Middle frontal gyrus (tissue), 1 donor: ENCODE results near the gene GUCA2B.

Experiments
- DNase-seq: peaks from one replicate; pipeline ENCODE4 v3.0.0-alpha.2; 2015; ENCODE audit warnings: low spot score; ENCODE audit errors: extremely low spot score

GUCA2B gene

DNA sequence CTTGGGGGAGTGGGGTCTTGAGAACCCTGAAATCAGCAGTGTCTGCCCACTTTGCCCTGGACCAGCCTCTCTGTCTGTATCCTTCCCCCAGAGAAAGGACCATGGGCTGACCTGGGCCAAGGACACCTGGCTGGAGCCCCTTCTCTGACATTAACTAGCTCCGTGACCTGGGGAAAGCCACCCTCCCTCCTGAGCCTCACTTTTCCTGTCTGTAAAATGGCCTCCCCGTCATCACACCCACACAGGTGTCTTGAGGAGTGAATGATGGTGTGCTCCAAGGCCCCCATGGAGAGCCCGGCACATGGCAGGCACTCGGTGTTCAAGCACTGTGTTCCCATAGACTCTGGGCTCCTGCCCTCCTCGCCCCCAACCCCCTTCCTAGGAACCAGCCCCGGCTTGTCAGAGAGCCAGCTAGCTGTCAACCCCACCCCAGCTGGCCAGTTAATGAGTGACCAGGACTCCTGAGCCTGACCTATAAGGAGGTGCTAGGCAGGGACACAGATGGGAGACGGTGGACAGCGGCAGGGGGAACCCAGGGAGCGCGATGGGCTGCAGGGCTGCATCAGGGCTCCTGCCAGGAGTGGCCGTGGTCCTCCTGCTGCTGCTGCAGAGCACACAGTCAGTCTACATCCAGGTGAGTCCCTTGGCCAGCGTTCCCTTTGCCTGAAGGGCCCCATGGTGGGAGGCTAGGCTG is at the start of gene GUCA2B:
Gene GUCA2B (plus strand): TSS at position 504 of the 694 bp plus-strand sequence. CDS start 41 bp downstream, at position 545.
- no peak for DNase-seq

DNA sequence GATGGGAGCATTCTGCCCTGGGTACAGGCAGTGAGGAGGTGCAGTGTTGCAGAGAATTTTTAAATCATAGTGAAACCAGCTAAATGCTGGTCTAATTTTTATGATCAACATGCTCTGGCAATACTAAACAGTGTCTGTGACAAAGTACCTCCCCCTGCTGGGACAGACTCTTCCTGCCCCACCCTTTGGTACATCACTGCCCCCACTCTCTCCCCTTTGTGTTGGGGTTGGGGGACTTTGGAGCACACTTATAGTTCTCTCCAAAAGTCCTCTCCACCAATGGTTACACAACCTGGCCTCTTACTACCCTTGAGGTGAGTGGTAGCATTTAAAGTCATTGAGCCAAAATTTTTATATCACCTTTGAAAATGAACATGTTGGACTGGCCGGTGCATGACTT is 48.2 kb upstream of the GUCA2B start:
- no peak for DNase-seq

DNA sequence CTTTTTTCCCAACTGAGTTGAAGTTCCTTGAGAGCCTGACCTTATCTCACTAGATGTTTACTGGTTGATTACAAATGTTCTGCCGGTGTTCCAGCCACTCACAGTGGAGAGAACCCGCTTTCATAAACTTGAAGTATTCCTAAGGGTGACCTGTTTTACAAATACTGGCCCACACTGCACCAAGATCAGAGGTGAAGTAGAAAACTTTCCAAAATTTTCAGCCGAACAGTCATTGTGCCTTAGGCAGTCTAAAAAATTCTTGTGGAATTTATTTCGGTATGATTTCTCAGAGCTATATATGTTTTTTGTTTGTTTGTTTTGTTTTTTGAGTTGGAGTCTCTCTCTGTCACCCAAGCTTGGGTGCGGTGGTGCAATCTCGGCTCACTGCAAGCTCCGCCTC is 44.9 kb upstream of the GUCA2B start:
- DNase-seq, result no peak

DNA sequence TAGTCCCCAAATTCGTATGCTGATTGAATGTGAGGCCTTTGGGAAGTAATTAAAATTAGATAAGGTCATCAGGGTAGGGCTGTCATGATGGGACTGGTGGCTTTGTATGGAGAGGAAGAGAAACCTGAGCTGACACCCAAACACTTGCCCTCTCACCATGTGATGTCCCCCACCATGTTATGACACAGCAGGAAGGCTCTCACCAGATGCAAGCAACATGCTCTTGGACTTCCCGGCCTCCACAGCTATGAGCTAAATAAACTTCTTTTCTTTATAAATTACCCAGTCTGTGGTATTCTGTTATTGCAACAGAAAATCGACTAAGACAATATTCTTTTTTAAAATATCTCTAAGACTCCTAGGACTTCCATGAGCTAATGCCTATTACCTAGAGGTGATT is 43.6 kb upstream of the GUCA2B start:
- DNase-seq, result no peak

DNA sequence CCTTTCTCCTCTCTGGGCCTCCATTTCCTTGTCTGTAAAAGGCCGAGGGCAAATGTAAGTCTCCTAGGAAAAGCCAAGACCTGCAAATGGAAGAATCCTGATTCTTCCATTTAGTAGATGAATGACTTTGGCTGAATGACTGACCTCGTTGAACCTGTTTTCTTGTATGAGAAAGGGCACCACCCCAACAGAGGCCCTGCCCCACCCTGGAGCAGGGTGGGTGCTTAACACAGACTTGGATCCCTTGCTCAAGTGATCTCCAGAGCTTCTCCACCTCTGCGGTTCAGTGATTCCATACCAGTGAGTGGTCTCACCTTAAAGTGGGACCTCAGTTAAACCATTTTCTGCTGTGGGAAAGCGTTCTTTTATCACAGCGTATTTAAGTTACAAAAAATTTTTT is 39.0 kb upstream of the GUCA2B start:
- no peak for DNase-seq

DNA sequence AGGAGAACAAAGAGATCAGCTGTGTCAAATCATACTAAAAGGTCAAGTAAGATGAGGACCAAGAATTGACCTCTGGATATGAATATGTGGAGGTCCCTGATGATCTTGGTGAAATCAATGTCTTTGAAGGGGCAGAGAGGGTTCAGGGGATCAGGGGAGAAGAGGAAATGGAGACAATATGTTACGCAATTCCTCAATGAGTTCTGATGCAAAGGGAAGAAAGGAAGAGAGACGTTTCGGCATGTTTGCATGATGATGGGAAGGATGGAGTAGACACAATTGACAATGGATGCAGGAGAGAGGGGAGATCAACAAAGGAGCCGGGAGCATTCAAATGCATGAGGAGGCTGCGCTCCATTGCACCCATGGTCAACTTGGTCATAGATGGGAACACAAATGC is 36.0 kb upstream of the GUCA2B start:
- no peak for DNase-seq

DNA sequence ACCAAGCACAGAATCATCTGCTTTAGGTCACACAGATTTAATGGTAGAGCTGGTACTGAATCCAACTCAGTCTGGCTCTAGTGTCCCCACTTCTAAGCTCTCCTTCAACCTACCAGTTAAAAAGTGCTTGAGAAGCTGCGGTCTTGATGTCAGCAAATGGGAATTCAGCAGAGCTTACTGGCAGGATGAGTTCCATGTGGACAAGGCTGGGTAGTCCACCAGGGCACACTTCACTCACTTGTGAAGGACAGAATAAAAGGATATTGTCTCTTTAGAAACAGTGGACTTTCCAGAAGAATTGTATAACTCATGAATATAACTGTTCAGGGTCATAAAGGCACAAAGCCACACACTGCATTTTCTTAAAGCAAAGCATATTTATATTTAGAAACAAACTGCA is 35.1 kb upstream of the GUCA2B start:
- no peak for DNase-seq

DNA sequence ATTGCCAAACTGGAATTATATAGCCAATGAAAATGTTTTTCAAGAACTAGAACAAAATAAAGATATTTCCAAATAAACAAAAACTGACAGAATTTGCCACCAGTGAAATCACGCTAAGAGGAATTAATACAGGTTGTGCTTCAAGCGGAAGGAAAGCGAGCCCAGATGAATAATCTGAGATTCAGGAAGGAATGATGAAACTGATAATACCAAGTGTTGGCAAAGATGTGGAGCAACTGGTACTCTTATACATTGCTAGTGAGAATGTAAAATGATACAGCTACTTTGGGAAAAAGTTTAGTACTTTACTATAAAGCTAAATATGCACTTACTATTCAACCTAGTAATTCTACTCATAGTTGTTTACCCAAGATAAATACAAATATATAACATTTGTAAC is 30.8 kb upstream of the GUCA2B start:
- no peak for DNase-seq

DNA sequence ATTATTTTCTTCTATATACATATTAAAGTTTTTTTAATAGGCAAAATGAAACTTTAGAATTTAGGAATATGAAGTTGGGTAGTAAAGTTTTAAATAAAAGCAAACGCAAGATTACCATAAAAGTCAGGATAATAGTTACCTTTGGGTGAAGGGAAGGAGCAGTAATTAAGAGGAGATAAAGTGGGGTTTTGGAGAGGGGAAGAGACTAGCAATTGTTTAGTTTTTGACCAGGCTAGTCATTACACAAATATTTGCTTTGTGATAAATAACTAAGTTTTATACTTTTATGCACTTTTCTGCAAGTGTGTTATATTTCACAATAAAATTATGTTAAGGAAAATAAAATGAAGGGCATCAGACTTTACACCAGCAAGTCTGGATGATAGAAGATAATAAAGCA is 27.7 kb upstream of the GUCA2B start:
- no peak for DNase-seq

DNA sequence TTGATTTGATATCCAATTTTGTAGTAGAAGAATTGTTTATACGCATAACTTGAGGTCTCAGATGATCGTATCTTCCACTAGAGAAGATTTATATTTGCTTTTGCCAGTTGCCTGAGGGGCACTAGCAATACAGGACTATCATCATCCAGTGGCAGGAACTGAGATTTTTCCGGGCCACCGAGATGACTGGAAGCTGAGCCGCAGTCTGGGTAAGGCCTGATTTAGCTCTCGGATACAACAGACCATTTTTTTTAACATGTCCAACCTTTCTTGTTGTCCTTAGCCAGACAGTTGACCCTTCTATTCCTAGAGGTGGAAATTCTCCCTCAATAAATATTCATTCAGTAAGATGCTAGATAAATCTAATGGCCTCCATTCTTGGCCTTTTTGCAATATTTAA is 25.4 kb upstream of the GUCA2B start:
- no peak for DNase-seq

DNA sequence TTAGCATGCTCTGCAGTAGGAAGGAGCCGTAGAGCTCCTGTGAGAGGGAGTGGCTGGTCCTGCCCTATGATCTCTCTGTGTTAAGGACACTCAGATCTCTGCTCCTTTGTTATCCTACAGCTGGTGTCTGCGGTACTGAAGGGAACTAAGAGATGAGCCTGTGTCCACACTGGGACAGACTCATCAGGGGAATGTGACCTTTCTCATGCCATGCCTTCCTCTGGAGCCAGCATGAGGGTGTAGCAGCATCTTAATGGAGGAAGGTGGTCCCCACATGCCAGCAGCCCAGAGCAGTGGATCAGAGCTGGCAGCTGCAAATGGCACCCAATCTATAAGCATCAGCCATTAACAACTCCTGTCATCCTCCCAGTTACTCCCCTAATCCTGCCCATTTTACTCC is 24.7 kb upstream of the GUCA2B start:
- no peak for DNase-seq

DNA sequence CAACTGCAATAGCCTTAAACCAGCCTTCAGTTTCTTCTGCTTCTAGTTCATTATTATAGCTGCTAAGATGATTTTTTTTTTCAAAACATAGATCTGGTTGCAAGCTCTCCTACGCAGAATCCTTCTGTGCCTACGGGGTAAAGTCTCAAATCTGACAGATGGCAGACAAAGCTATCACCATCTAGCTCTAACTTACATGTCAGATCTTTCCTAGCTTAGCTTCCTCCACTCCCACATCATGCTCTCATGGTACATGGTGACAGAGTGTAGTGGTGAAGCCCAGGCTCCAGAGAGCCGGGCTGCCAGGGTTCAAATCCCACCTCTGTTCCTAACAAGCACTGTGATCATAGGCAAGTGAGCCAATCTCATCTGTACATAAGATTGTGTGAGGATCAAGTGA is 24.2 kb upstream of the GUCA2B start:
- DNase-seq, result no peak

DNA sequence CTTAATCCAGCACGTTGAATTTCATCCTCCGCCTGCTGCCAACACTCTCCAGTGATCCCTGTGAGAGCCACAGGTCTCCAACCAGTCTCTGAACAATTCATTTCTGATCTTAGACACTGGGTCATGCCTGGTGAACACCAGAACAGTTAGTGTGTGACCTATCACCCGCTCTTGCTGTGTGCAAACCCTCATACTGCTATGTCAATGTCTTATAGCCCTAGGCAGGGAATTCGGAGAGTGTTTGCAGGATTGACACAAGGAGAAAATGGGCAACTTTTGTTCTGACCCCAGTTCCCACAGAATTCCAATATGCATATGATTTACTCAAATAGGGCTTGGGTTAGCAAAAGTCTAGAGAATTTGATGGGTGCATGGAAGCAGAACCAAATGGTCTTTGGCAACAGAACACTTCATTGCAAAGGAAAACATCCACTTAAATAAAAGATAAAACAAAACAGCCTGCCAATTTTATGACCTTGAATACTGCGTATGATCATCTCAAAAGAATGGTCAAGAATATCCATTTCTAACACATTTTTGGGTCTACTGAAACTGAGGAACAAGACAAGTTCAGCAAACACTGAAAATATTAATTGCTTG is 23.0 kb upstream of the GUCA2B start:
- DNase-seq, result no peak

DNA sequence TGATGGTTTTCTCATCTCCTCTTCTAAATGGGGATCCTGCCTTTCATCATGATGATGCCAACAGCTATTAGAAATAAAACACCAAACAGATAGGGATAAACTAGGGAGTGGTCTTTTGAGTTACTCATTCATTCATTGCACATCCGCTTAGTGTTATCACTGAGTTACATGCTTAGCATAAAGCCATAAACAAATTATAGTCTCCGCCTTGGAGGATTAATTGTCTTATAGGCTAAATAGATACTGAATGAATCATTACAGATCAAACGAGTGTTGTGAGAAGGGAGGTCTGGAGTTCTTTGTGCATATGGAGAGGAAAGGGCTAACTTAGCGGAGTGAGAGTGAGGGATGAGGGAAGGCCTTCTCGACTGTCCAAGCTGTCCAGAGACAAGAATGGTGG is 19.8 kb upstream of the GUCA2B start:
- no peak for DNase-seq

DNA sequence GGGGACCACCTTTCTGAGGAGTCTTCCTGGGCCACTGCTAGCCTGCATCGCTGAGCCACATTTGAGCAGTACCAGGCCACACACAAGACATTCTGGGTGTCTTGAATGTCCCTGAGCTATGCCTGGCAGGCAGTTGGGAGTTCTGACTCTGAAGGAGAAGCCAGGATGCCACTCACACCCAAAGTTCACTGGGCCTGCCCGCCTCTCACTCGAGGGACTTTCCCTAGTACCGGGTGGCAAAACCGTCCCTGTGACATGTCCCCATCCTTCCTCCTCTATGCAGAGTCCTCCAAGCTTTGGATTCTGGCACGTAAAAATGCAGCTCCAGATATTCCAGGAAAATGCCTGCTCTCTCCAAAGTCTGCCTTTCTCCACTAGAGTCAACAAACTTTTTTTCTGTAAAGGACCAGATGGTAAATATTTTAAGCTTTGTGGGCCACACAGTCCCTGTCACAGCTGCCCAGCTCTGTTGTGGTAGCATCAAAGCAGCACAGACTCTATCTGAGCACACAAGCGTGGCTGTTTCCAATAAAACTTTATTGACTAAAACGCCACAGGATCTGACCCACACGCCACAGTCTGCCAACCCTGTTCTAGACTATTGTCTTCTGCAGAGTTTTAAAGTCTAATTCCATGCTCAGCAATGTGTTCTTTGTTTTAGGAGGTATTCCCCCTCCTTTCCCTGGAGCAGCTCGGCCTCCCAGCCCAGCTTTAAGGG is 19.2 kb upstream of the GUCA2B start:
- no peak for DNase-seq

DNA sequence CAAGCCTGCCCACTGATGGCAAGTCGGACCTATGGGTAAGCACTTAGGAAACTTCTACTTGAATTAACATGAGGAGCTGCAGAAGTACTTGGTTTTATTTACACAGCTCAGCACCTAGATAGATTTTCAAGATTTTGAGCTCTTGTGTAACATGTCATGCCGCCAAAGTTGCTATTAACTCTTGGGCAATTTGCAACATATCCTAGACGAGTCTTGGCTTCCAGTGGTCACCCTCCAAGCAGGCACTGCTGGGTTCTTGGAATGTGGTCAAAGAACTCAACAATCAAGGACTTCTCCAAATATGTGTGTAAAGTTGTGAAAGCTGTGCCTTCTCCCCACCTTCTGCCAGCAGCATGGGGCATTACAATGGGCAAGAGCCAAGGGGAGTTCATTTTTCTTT is 17.8 kb upstream of the GUCA2B start:
- no peak for DNase-seq

DNA sequence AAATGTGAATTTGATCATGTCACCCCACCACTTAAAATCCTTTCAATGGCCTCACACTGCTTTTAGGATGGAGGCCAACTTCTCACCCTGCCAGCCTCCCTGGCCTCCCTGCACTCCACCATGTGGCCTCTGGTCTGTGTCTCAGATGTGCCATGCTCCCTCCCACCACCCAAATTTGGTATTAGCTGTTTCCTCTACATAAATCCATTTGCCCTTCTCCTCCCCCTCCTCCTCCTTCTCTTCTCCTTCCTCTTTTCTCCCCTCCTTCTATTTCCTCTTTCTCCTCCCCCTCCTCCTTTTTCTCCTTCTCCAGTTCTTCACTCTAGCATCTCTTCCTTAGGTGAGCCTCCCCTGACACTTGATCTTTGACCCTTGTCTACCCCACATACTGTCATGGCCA is 16.7 kb upstream of the GUCA2B start:
- no peak for DNase-seq

DNA sequence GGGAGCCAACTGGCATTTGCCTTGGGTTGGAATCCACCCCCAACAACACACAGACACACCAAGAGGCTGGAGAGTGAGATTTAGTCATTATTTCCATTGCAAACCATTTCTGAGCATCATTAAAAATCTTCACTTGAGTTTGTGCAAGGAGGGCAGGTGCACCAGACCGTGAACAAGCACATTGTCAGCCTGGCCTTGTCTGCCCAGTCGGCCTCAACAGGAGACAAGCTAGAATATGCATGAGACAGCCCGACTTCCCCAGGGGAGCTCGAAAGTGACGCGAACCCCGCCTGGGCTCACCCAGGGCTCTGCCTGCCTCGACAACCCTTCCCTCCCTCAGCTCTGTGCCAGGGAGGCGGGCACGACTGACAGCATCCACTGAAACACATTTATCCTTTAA is 15.4 kb upstream of the GUCA2B start:
- no peak for DNase-seq

DNA sequence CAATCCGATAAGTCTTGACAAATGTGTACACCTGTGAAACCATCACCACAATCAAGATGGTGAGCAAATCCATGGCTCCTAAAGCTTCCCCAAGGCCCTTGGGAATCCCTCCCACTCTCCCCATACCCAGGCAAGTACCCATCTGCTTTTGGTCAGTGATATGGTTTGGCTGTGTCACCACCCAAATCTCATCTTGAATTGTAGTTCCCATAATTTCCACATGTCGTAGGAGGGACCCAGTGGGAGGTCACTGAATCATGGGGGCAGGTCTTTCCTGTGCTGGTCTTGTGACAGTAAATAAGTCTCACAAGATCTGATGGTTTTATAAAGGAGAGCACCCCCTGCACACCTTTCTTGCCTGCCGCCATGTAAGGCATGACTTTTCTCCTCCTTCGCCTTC is 14.6 kb upstream of the GUCA2B start:
- no peak for DNase-seq

DNA sequence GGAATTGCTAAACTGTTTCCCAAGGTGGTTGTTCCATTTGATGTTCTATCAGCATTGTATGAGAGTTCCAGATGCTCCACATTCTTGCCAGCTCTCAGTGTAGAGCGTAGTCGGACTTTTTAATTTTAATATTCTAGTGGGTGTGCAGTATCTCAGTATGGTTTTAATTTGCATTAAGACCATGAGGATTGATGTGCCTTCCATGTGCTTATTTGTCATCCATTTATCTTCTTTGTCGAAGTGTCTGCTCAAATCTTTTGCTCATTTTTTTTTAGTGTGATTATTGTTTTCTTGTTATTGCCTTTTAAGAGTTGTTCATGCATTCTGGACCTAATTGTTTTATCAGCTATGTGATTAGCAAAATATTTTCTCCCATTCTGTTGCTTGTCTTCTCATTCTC is 13.8 kb upstream of the GUCA2B start:
- DNase-seq, result no peak

DNA sequence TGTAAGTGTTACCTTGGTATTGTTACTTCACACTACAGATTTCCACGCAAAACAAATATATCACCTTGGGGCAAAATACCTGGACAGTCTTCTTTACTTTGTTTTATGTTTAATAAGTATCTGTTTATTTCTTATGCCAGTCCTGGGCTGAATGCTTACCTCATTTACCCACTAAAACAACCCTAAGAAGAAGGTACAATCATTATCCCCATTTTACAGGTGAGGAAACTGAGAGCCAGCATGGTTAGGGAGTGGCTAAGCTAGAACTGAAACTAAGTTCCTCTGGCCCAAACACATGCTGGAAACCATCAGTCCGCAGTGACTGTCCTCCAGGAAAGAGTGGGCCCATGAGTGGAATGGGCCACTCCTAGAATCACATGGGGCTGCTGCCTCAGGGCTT is 13.0 kb upstream of the GUCA2B start:
- DNase-seq, result no peak

DNA sequence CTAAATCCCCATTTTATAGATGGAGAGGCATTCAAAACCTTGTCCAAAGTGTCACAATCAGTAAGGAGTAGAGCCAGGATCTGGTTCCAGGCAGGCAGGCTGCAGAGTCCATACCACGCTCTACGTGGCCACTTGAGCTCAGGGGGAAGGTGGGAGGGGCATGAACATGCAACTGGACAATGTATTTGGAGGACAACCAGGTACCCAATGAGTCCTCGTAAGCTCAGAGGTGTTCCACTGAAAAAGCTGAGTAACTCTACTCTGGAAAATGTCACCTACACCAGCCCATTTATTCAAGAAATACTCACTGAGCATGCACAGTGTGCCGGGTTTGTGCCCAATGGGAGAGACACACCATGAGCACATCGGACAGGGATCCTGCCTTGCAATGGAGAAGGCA is 11.2 kb upstream of the GUCA2B start:
- no peak for DNase-seq
